Adipocyte (in vitro differentiated cells): ENCODE data around the gene CFAP97.
A peak's percentile ranks its signal among the peaks of the same experiment; 100 is the strongest.

Experiments
- DNase-seq: peaks from one replicate; pipeline ENCODE4 v3.0.0-alpha.2; 2015; ENCODE audit warnings: low read depth
- H3K27me3 ChIP-seq: replicated peaks from 2 replicates; pipeline ENCODE4 v1.7.0; 2013; ENCODE audit warnings: mild to moderate bottlenecking, low read length, moderate library complexity; ENCODE audit not compliant: control insufficient read depth, insufficient read depth
- H3K36me3 ChIP-seq: 2 replicates; pipeline ENCODE4 v1.7.0; 2013; ENCODE audit warnings: low read length, mild to moderate bottlenecking, moderate library complexity; ENCODE audit not compliant: control insufficient read depth, insufficient read depth, severe bottlenecking
- H3K4me1 ChIP-seq: 2 replicates; pipeline ENCODE4 v1.7.0; 2013; ENCODE audit warnings: mild to moderate bottlenecking, low read length, moderate library complexity; ENCODE audit not compliant: control insufficient read depth, insufficient read depth
- H3K4me3 ChIP-seq: 2 replicates; pipeline ENCODE4 v1.7.0; 2013; ENCODE audit warnings: mild to moderate bottlenecking, low read length, moderate library complexity
- H3K9ac ChIP-seq: 2 replicates; pipeline ENCODE4 v1.7.0; 2013; ENCODE audit warnings: mild to moderate bottlenecking, low read length, moderate library complexity
- H3K9me3 ChIP-seq: 2 replicates; pipeline ENCODE4 v1.7.0; 2013; ENCODE audit warnings: mild to moderate bottlenecking, low read length, moderate library complexity; ENCODE audit not compliant: control insufficient read depth

The CFAP97 gene

GRCh38 chr4:185194924-185195888, 8.6 kb downstream of the CFAP97 start:
- Histone ChIP-seq H3K27me3 (no peaks in the 10 kb centered on the region), H3K9ac (no peak overlapping the region), H3K4me3 (no peak overlapping the region), H3K4me1 (peaks cover 8% of the 10 kb centered on the region), H3K36me3 (peaks cover 9% of the 10 kb centered on the region), H3K9me3 (no peaks in the 10 kb centered on the region)
- no peak for DNase-seq

GRCh38 chr4:185192059-185192458, 11.7 kb downstream of the CFAP97 start:
- H3K4me3 ChIP-seq: no peak overlapping the region
- H3K36me3 ChIP-seq: peaks cover 29% of the 10 kb centered on the region

GRCh38 chr4:185190306-185190856, 13.4 kb downstream of the CFAP97 start:
- H3K9me3 ChIP-seq: no peaks in the 10 kb centered on the region
- H3K4me1 ChIP-seq: peaks cover 8% of the 10 kb centered on the region
- H3K4me3 ChIP-seq: no peak overlapping the region
- H3K9ac ChIP-seq: no peak overlapping the region
- no peak for DNase-seq
- no peaks in the 10 kb centered on the region for H3K27me3 ChIP-seq
- peaks cover 29% of the 10 kb centered on the region for H3K36me3 ChIP-seq

More at GRCh38 chr4:185192059-185192458, 11.7 kb downstream of the CFAP97 start:
- Histone ChIP-seq H3K9me3 (no peaks in the 10 kb centered on the region), H3K9ac (no peak overlapping the region), H3K27me3 (no peaks in the 10 kb centered on the region), H3K4me1 (peaks cover 5% of the 10 kb centered on the region)
- DNase-seq: no peak

GRCh38 chr4:185189606-185190305, 14.0 kb downstream of the CFAP97 start:
- no peak overlapping the region for H3K4me3 ChIP-seq
- no peak overlapping the region for H3K9ac ChIP-seq
- H3K27me3 ChIP-seq: no peaks in the 10 kb centered on the region
- H3K36me3 ChIP-seq: peaks cover 29% of the 10 kb centered on the region
- peaks cover 8% of the 10 kb centered on the region for H3K4me1 ChIP-seq
- H3K9me3 ChIP-seq: no peaks in the 10 kb centered on the region
- no peak for DNase-seq

- Histone ChIP-seq H3K4me3 (no peak overlapping the region), H3K36me3 (peaks cover 29% of the 10 kb centered on the region), H3K4me1 (peaks cover 12% of the 10 kb centered on the region), H3K9me3 (no peaks in the 10 kb centered on the region), H3K27me3 (no peaks in the 10 kb centered on the region), H3K9ac (no peak overlapping the region)
- DNase-seq: no peak
Measured at GRCh38 chr4:185186769-185187168, 17.0 kb downstream of the CFAP97 start.

- H3K4me1 ChIP-seq: peaks cover 20% of the 10 kb centered on the region
- H3K9ac ChIP-seq: no peak overlapping the region
- H3K4me3 ChIP-seq: no peak overlapping the region
- no peaks in the 10 kb centered on the region for H3K9me3 ChIP-seq
- no peaks in the 10 kb centered on the region for H3K27me3 ChIP-seq
- peaks cover 9% of the 10 kb centered on the region for H3K36me3 ChIP-seq
- peak; percentile 99 for DNase-seq
Measured at GRCh38 chr4:185183622-185184281, 20.0 kb downstream of the CFAP97 start.

- H3K36me3 ChIP-seq: peaks cover 1% of the 10 kb centered on the region
- DNase-seq: no peak
- H3K4me3 ChIP-seq: no peak overlapping the region
- no peaks in the 10 kb centered on the region for H3K27me3 ChIP-seq
- peaks cover 17% of the 10 kb centered on the region for H3K4me1 ChIP-seq
- H3K9ac ChIP-seq: no peak overlapping the region
- no peaks in the 10 kb centered on the region for H3K9me3 ChIP-seq
Measured at GRCh38 chr4:185182239-185182638, 21.6 kb downstream of the CFAP97 start.

- H3K9me3 ChIP-seq: no peaks in the 10 kb centered on the region
- DNase-seq: no peak
- peaks cover 12% of the 10 kb centered on the region for H3K4me1 ChIP-seq
- no peak overlapping the region for H3K9ac ChIP-seq
- H3K4me3 ChIP-seq: no peak overlapping the region
- H3K36me3 ChIP-seq: peaks cover 15% of the 10 kb centered on the region
- no peaks in the 10 kb centered on the region for H3K27me3 ChIP-seq
Measured at GRCh38 chr4:185179488-185179887, 24.3 kb downstream of the CFAP97 start.

GRCh38 chr4:185171373-185172071, 32.3 kb downstream of the CFAP97 start:
- Histone ChIP-seq H3K27me3 (no peaks in the 10 kb centered on the region), H3K9me3 (no peaks in the 10 kb centered on the region), H3K9ac (no peak overlapping the region), H3K4me3 (no peak overlapping the region), H3K36me3 (peaks cover 40% of the 10 kb centered on the region), H3K4me1 (peaks cover 19% of the 10 kb centered on the region)
- no peak for DNase-seq

GRCh38 chr4:185167234-185167633, 36.6 kb downstream of the CFAP97 start:
- H3K36me3 ChIP-seq: peaks cover 21% of the 10 kb centered on the region
- no peak overlapping the region for H3K4me3 ChIP-seq
- H3K4me1 ChIP-seq: peaks cover 33% of the 10 kb centered on the region
- H3K9me3 ChIP-seq: no peaks in the 10 kb centered on the region
- no peak for DNase-seq
- no peak overlapping the region for H3K9ac ChIP-seq
- no peaks in the 10 kb centered on the region for H3K27me3 ChIP-seq
